KOPT-K1 (cell line): ENCODE measurements around the gene TMEM170B.
"Not testable (repeated sequence)": the region's sequence is repeated elsewhere in the genome, so short reads cannot be mapped to it uniquely, and the experiment has no call there.

ENCODE experiments used
- H3K27ac ChIP-seq: fragments of 200-600 bp; sonication (generic); 2 replicates; pipeline ENCODE4 v1.5.1; 2016; ENCODE audit warnings: antibody characterized with exemption, mild to moderate bottlenecking, low read depth, low read length; ENCODE audit not compliant: poor library complexity, severe bottlenecking
- H3K36me3 ChIP-seq: fragments of 200-600 bp; sonication (generic); 2 replicates; pipeline ENCODE4 v1.5.1; 2017; ENCODE audit warnings: antibody characterized with exemption, mild to moderate bottlenecking, low read length, moderate library complexity; ENCODE audit not compliant: insufficient read depth
- H3K9me3 ChIP-seq: fragments of 200-600 bp; sonication (generic); 2 replicates; pipeline ENCODE4 v1.5.1; 2017; ENCODE audit warnings: antibody characterized with exemption, low read length, mild to moderate bottlenecking; ENCODE audit not compliant: insufficient read depth, poor library complexity, severe bottlenecking

TMEM170B gene

DNA sequence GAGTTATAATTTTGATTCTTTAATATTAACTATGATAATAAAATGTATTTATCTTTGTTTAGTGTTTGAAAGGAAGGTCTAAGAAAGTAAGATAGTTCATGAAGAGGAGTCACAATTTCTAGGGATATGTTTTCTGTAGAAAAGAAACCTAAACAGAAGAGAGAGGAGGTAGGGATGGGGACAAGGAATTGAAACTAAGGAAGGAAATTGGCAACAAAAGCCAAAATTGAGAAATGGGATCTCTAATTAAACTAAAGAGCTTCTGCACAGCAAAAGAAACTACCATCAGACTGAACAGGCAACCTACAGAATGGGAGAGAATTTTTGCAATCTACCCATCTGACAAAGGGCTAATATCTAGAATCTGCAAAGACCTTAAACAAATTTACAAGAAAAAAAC is 10.3 kb downstream of the TMEM170B start:
- H3K36me3 ChIP-seq, H3K27ac ChIP-seq, H3K9me3 ChIP-seq: not testable (repeated sequence)

DNA sequence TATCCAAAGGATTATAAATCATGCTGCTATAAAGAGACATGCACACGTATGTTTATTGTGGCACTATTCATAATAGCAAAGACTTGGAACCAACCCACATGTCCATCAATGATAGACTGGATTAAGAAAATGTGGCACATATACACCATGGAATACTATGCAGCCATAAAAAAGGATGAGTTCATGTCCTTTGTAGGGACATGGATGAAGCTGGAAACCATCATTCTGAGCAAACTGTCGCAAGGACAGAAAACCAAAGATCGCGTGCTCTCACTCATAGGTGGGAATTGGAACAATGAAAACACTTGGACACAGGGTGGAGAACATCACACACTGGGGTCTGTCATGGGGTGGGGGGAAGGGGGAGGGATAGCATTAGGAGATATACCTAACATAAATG is 11.0 kb downstream of the TMEM170B start:
- not testable (repeated sequence) for H3K9me3 ChIP-seq, H3K27ac ChIP-seq, H3K36me3 ChIP-seq

DNA sequence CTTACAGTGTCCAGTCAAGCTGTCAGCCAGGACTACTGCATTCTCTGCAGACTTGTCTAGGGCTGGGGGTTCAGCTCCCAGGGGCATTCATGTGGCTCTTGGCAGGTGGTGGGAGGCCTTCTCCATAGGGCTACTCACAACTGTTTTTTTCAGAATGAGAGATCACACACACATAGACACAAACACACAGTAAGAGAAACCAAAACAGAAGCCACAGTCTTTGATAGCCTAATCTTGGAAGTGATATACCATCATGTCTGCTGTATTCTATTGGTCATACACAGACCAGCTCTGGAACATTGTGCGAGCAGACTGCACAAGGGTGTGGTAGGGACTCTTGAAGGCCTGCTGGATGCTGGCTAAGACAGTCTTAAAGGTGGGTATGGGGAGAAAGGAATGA is 13.5 kb downstream of the TMEM170B start:
- H3K36me3 ChIP-seq = no peaks in the 10 kb centered on the region
- no peak overlapping the region for H3K27ac ChIP-seq
- H3K9me3 ChIP-seq = no peaks in the 10 kb centered on the region

DNA sequence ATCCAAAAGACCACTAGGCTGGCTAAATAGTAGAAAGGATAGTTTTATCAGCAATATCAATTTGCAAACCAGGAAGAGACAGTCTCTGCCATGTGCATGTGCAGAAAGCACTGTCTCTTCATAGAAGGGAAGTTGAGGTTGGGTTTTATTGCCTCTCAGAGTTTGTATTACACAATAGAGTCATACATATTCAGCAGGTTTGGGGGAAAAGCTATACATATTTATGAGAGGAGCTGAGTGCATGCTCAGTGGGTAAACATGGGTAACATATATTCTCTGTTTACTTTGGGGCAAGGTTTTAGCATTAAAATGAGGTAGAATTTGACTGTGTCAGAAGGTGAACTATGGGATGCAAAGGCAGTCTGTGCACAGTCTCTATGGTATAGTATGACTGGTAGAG is 14.9 kb downstream of the TMEM170B start:
- H3K9me3 ChIP-seq = no peaks in the 10 kb centered on the region
- no peaks in the 10 kb centered on the region for H3K36me3 ChIP-seq
- H3K27ac ChIP-seq = no peak overlapping the region

DNA sequence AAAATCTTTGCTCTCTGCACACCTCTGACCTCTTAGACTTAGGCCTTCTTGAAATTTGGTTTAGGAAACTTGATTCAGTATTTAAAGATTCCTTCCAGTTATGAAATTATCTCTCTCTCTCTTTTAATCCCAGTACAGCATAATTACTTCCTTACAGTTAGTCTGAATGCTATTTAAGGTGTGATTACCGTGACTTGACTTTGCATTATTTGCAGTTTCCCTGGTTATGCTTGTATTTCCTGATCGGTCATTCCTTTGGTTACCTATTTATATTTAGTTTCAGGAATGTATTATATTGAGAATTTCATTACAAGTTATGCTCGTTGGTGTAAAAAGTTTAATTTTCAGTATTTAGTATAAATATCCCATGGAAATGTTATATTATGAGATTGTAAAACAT is 16.3 kb downstream of the TMEM170B start:
- Histone ChIP-seq H3K9me3 (no peaks in the 10 kb centered on the region), H3K27ac (no peak overlapping the region)

DNA sequence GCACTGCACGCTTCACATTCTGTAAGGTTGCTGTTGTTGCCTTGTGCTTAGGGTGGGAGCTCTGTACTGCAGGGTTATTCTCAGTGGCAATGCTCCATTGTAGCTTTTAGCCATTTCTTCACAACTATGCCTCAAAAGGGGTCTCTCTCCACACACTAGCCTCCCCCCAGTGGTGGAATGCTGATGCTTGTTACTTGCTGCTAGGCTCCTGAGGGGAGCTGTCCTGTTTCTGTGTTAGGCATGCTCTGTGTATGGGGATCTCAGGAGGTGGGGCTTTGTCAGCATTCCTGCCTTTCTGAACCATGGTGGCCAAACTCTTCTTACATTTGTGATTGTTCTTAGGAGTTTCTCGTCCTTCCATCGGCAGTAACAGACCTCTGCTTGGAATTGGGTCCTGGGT is 18.8 kb downstream of the TMEM170B start:
- Histone ChIP-seq H3K9me3 (no peaks in the 10 kb centered on the region), H3K36me3 (no peaks in the 10 kb centered on the region), H3K27ac (no peak overlapping the region)

More for the DNA sequence above, 16.3 kb downstream of the TMEM170B start:
- no peaks in the 10 kb centered on the region for H3K36me3 ChIP-seq

DNA sequence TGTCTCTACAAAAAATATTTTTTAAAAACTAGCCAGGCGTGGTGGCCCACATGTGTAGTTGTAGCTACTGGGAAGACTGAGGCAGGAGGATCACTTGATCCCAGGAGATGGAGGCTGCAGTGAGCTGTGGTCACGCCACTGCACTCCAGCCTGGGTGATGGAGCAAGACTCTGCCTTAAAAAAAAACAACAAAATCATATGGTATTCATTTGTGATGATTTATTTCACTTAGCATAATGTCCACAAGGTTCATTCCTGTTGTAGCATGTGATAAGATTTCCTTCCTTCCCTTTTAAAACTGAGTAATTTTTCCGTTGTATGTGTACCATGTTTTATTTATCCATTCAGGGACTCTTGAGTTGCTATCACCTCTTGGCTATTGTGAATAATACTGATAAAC is 26.2 kb downstream of the TMEM170B start:
- Histone ChIP-seq H3K27ac (no peak overlapping the region), H3K9me3 (no peaks in the 10 kb centered on the region), H3K36me3 (peaks cover 15% of the 10 kb centered on the region; the same call in 1 of the 2 replicates)

DNA sequence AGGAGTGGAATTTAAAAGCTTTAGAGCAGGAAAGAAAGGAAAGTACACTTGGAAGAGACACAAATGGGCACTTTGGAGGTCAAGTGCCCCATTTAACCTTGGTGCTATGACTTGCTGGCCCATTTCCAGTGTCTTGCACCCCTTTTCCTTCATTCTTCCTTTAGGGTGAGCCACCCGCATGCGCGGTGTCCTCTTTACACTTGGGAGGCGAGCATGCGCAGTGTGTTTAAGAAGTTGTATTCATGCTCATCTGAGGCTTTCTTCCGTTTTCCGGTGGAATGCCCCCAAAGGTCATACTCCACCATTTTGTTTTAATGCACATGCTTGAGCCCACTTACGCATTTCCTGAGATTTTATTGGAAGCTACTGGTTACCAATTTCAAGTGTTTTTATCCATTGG is 29.1 kb downstream of the TMEM170B start:
- Histone ChIP-seq H3K36me3 (peaks cover 15% of the 10 kb centered on the region; the same call in 1 of the 2 replicates), H3K27ac (no peak overlapping the region), H3K9me3 (no peaks in the 10 kb centered on the region)

DNA sequence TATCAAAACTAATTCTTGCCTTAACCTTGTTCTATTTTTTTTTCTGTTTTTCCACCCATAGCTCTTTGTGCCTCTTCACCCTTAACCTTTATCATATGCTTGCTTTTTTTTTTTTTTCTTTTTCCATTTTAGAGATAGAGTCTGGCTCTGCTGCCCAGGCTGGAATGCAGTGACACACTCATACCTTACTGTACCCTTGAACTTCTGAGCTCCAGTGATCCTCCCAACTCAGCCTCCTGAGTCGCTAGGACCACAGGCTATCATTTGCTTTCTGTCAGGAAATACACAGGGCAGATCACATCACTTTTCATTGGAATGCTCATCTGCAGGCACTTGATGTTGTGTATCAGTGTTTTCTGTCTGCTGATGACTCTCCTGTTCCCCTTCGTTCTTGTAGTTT is 33.5 kb downstream of the TMEM170B start:
- Histone ChIP-seq H3K36me3 (peaks cover 22% of the 10 kb centered on the region; the same call in 1 of the 2 replicates), H3K27ac (no peak overlapping the region), H3K9me3 (no peaks in the 10 kb centered on the region)

DNA sequence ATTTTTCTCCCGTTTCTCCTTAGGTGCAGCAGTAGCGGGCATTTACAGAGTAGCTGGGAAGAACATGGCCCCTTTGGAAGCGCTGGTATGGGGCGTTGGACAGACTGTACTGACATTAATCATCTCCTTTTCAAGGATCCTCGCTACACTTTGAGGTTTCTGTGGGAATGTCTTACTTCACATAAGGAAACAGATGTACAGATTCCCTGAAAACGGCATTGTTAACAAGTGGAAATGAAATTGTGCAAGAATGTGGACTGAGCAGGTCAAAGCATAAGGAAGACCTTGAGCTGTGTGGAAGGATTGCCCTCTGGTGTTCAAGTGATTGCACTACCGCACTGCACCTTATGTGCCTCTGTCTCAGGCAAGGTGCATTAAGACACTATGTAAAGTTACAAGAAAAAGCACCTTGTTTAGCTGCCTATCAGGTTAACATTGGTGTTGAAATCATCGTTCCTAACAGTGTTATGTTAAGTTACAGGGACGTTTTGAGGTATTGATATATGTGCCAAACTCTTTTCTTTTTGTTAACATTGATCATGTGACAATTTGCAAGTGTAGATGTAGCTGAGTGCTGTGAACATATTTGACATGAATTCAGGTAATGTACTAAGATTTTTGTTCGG is 38.0 kb downstream of the TMEM170B start:
- Histone ChIP-seq H3K27ac (no peak overlapping the region), H3K36me3 (0 out of 2 replicates have a peak, but pooled peaks cover 7% of the 10 kb centered on the region), H3K9me3 (no peaks in the 10 kb centered on the region)

DNA sequence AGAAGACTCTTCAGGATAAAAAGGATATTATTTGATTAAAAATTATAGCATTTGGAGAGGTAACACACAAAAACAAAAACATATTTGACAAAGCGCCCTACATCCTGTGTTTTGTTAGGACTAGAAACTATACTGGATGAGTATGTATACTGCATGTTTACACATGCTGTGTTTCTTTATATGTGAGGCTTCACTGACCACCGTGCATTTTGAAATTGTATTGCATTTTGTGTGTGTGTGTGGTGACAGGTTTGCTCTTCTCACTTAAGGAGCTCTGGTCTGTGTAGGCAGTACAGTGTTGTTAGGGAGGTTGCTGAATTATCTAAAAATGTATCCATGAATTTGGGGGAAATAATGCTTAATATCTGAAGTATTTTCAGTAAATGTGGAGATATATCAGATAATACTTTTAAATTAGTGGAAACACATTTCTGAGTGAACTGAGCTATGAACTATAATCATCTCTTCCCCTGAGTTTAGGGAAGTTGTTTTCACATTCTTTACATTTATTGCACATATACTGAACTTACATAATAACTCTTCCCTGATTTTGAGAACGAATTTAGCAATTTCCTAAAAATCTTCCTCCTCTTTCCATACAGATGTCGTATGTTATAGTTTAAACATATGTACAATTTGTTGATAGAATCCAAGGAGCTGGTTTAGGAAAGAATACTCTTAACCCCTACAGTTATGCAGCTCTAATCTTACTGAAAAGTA is 43.3 kb downstream of the TMEM170B start:
- Histone ChIP-seq H3K36me3 (0 out of 2 replicates have a peak, but pooled peaks cover 3% of the 10 kb centered on the region), H3K27ac (no peak overlapping the region), H3K9me3 (no peaks in the 10 kb centered on the region)

DNA sequence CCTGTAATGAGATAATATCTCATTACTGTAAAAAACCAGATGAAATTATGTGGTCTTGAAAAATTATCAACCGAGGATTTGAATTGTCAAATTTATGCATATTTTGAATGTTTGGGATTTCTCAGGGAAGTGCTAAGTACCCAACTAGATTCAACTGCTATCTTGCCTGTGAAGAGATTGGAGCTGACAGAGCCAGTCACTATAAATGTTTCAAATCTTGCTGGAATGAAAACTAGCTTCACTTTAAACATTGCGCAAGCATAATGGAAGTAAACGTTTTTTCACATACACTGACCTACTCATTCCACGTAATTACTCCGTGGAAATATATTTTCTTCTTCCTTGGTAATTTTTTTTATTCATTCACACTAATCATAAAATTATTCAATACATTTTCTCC is 46.7 kb downstream of the TMEM170B start:
- H3K9me3 ChIP-seq = no peaks in the 10 kb centered on the region
- no peaks in the 10 kb centered on the region for H3K36me3 ChIP-seq
- H3K27ac ChIP-seq = no peak overlapping the region

DNA sequence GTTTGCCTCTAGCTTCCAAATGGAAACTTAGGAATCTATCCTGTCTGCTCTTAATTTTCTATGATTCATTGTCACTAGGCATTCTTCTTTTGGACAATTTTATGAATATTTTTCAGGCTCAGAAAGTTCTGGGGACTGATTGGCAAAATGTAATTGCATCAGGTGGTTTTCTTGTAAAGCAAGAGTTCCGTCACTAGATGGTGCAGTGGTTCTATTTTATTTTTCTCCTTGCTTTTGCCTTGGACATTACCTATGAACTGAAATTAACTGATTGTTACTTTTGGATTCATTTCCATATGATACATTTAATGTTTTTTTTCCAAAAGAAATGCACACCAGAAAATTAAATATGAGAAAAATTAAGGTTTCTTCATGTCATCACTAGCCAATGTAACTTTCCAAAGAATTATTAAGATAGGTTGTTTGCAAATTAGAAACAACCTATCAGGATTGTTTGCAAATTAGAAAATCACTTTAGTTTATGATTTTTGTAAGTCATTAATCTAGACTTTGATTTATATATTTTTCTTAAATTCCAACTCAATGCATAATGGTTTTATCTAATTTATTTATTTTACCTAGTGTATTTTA is 48.0 kb downstream of the TMEM170B start:
- no peaks in the 10 kb centered on the region for H3K9me3 ChIP-seq
- no peak overlapping the region for H3K27ac ChIP-seq

DNA sequence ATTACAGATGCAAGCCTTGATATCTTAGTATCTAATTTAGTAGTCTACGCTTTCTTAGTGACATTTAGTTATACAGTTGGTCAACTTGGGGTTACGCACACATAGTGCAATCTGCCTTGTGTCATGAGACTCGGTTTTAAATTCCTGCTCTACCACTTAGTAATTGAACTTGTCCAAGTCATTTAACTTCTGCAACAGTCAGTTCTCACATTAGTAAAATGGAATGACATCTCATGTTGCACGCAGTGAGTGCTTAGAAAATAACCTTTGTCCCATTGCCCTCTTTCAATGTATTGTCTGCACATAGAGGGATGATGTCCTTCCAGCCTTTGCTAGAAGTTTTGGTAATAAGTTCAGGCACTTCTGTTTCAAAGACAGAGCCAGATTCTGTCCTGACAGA is 48.6 kb downstream of the TMEM170B start:
- Histone ChIP-seq H3K9me3 (no peaks in the 10 kb centered on the region), H3K27ac (no peak overlapping the region), H3K36me3 (no peaks in the 10 kb centered on the region)

More for the DNA sequence above, 48.0 kb downstream of the TMEM170B start:
- no peaks in the 10 kb centered on the region for H3K36me3 ChIP-seq

DNA sequence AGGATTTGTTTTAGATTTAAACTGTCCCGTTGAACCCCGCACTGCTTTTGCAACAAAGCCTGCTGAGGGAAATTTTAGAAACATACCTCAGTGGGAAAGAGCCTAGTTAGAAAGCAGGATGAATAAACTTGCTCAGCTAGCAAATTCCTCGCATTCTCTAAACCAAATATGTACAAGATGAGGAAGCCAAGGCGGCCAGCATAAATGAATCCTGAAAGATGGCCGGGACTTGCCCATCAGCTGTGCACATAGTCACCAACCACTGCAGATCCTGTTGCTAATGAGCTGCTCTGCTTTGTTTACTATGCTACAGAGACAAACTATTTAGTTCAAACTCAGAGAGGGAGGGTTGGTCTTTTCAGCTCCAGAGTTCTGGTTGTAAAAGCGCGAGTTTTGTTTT is 49.0 kb downstream of the TMEM170B start:
- Histone ChIP-seq H3K36me3 (no peaks in the 10 kb centered on the region), H3K27ac (no peak overlapping the region), H3K9me3 (no peaks in the 10 kb centered on the region)

DNA sequence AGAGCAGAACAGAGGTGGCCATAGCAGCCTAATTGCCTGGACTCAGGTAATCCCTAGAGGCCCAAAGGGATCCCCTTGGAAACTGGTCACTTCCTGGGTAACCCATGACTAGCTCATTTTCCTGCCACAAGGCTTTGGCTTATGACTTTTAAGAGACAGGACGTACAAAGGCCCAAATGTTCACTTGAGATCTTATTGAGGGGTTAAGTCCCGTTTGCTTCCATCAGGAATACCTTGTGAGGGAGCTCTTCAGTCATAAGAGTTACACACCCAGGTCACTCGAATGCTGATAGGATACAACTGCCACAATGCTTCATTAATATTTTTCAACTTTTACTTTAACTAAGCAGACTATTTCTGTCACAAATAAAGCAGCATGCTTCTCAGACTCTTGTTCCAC is 51.7 kb downstream of the TMEM170B start:
- no peak overlapping the region for H3K27ac ChIP-seq
- no peaks in the 10 kb centered on the region for H3K9me3 ChIP-seq
- H3K36me3 ChIP-seq = no peaks in the 10 kb centered on the region
